ENCODE results near the gene TSGA10IP. TPM values are rescaled to one million over a fixed set of nuclear protein-coding genes. Genes with fewer than 3 reads are reported as not detected.

The TSGA10IP gene
- total and polyA plus RNA-seq, 12 donors = 0.03 to 0.33 (median 0.28) TPM; not detected in 8

GRCh38 chr11:65903068-65903481 lies 42.2 kb upstream of the TSGA10IP start:
- H3K4me1 ChIP-seq (replicated peaks in 1 of 2) = peaks cover 12 to 16% of the 10 kb centered on the region in 2 donors
- no peak overlapping the region for H3K4me3 ChIP-seq
- WGBS, 4 donors = 15 to 41% (median 27%) methylated on average over 2 to 5 of the region's 5 CpGs
- H3K9me3 ChIP-seq (replicated peaks in 1 of 3) = no peaks in the 10 kb centered on the region
- intact Hi-C loops (cut with DNase I) = no loop called here
- no peaks in the 10 kb centered on the region for H3K36me3 ChIP-seq (replicated peaks in 1 of 2)
- H3K27ac ChIP-seq = no peak overlapping the region
- no peak for DNase-seq
- no peaks in the 10 kb centered on the region for H3K27me3 ChIP-seq
- TF ChIP-seq, protein P1, sequence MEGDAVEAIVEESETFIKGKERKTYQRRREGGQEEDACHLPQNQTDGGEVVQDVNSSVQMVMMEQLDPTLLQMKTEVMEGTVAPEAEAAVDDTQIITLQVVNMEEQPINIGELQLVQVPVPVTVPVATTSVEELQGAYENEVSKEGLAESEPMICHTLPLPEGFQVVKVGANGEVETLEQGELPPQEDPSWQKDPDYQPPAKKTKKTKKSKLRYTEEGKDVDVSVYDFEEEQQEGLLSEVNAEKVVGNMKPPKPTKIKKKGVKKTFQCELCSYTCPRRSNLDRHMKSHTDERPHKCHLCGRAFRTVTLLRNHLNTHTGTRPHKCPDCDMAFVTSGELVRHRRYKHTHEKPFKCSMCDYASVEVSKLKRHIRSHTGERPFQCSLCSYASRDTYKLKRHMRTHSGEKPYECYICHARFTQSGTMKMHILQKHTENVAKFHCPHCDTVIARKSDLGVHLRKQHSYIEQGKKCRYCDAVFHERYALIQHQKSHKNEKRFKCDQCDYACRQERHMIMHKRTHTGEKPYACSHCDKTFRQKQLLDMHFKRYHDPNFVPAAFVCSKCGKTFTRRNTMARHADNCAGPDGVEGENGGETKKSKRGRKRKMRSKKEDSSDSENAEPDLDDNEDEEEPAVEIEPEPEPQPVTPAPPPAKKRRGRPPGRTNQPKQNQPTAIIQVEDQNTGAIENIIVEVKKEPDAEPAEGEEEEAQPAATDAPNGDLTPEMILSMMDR (IDR thresholded peaks at IDR 0.05) = no peak
- no peak for TF ChIP-seq POLR2A (IDR thresholded peaks at IDR 0.05)

GRCh38 chr11:65903715-65904114 lies 41.6 kb upstream of the TSGA10IP start:
- no peaks in the 10 kb centered on the region for H3K27me3 ChIP-seq
- intact Hi-C loops (cut with DNase I) = no loop called here
- 82 to 91% (median 86%) methylated on average over 8 of the region's 8 CpGs for WGBS, 4 donors
- no peaks in the 10 kb centered on the region for H3K36me3 ChIP-seq (replicated peaks in 1 of 2)
- no peak for TF ChIP-seq POLR2A (IDR thresholded peaks at IDR 0.05)
- TF ChIP-seq, protein P1 (IDR thresholded peaks at IDR 0.05) = no peak
- no peak overlapping the region for H3K4me3 ChIP-seq
- no peak overlapping the region for H3K27ac ChIP-seq
- no peak for DNase-seq
- H3K9me3 ChIP-seq (replicated peaks in 1 of 3) = no peaks in the 10 kb centered on the region
- peaks cover 12 to 14% of the 10 kb centered on the region in 2 donors for H3K4me1 ChIP-seq (replicated peaks in 1 of 2)

- H3K27me3 ChIP-seq = no peaks in the 10 kb centered on the region
- no peaks in the 10 kb centered on the region for H3K9me3 ChIP-seq (replicated peaks in 1 of 3)
- H3K27ac ChIP-seq = no peak overlapping the region
- no peak for TF ChIP-seq POLR2A (IDR thresholded peaks at IDR 0.05)
- TF ChIP-seq, protein P1 (IDR thresholded peaks at IDR 0.05) = no peak
- 74 to 83% (median 83%) methylated on average over 5 of the region's 5 CpGs for WGBS, 4 donors
- H3K4me3 ChIP-seq = no peak overlapping the region
- no peak for DNase-seq
- intact Hi-C loops (cut with DNase I) = no loop called here
- peaks cover 0 to 1% of the 10 kb centered on the region in 2 donors for H3K4me1 ChIP-seq (replicated peaks in 1 of 2)
- no peaks in the 10 kb centered on the region for H3K36me3 ChIP-seq (replicated peaks in 1 of 2)
Measured at GRCh38 chr11:65906602-65907001, 38.7 kb upstream of the TSGA10IP start.

- no peak overlapping the region for H3K27ac ChIP-seq
- TF ChIP-seq, protein P1 (IDR thresholded peaks at IDR 0.05) = no peak
- TF ChIP-seq POLR2A (IDR thresholded peaks at IDR 0.05) = no peak
- 74 to 83% (median 76%) methylated on average over 4 to 6 of the region's 6 CpGs for WGBS, 4 donors
- H3K9me3 ChIP-seq (replicated peaks in 1 of 3) = no peaks in the 10 kb centered on the region
- peaks cover 0 to 7% of the 10 kb centered on the region in 2 donors for H3K4me1 ChIP-seq (replicated peaks in 1 of 2)
- H3K4me3 ChIP-seq = no peak overlapping the region
- H3K36me3 ChIP-seq (replicated peaks in 1 of 2) = no peaks in the 10 kb centered on the region
- intact Hi-C loops (cut with DNase I) = no loop called here
- no peak for DNase-seq
- no peaks in the 10 kb centered on the region for H3K27me3 ChIP-seq
Measured at GRCh38 chr11:65907878-65908277, 37.4 kb upstream of the TSGA10IP start.
